Measurements from ENCODE around the gene POP4. TPM values are rescaled to one million over a fixed set of nuclear protein-coding genes. Genes with fewer than 3 reads are reported as not detected.

The POP4 gene
- total and polyA plus RNA-seq, 2 of the 4 experiments (the other 2 are of a cell fraction) = 65.1 to 87.2 TPM

GRCh38 chr19:29593869-29594268 is 12.2 kb upstream of the POP4 start:
- Histone ChIP-seq H4K91ac (ENCODE audit: insufficient read depth, low read depth, low read length) (no peak overlapping the region), H3K4ac (ENCODE audit: low read depth, low read length) (no peak overlapping the region), H2BK120ac (ENCODE audit: low read depth, low read length) (no peak overlapping the region), H3K9me1 (ENCODE audit: insufficient read depth, low read length) (no peaks in the 10 kb centered on the region), H3K4me2 (ENCODE audit: low read depth, low read length) (no peak overlapping the region), H3K4me1 (ENCODE audit: control insufficient read depth, insufficient read depth, low read length) (no peaks in the 10 kb centered on the region), H3K9me3 (ENCODE audit: control insufficient read depth, insufficient read depth, low read length) (no peaks in the 10 kb centered on the region), H2BK15ac (ENCODE audit: low read depth, low read length) (no peak overlapping the region), H3K27me3 (ENCODE audit: control insufficient read depth, insufficient read depth, low read length) (peaks cover 18% of the 10 kb centered on the region), H4K5ac (ENCODE audit: low read depth, low read length) (no peak overlapping the region), H4K8ac (ENCODE audit: low read depth in 2 of 2, low read length in 2 of 2) (no peak overlapping the region), H4K20me1 (ENCODE audit: insufficient read depth, low read length) (no peaks in the 10 kb centered on the region), H2AFZ (replicated peaks; ENCODE audit: low read length, poor library complexity) (no peak overlapping the region), H3K56ac (ENCODE audit: extremely low read depth, insufficient read depth, low read length) (no peak overlapping the region), H2AK9ac (replicated peaks; ENCODE audit: low read depth, low read length, poor library complexity) (no peak overlapping the region), H3K14ac (replicated peaks; ENCODE audit: low read depth, low read length) (no peak overlapping the region), H3K4me3 (ENCODE audit: insufficient read depth, low read depth, low read length) (no peak overlapping the region), H3K23ac (ENCODE audit: low read depth, low read length) (no peak overlapping the region), H2BK5ac (ENCODE audit: low read depth, low read length, poor library complexity, severe bottlenecking) (no peak overlapping the region), H3K9ac (ENCODE audit: low read depth, low read length) (no peak overlapping the region), H3K79me1 (ENCODE audit: low read depth in 1 of 2, low read length in 2 of 2) (no peaks in the 10 kb centered on the region), H3K36me3 (ENCODE audit: control insufficient read depth, insufficient read depth, low read length) (no peaks in the 10 kb centered on the region), H2AK5ac (ENCODE audit: low read depth, low read length) (no peak overlapping the region), H3K18ac (ENCODE audit: low read depth, low read length) (no peak overlapping the region), H2BK20ac (ENCODE audit: low read depth, low read length) (no peak overlapping the region), H3K27ac (ENCODE audit: insufficient read depth, low read length) (no peak overlapping the region)
- no CpG with 5 or more reads among the region's 6 CpGs for WGBS, 2 experiments (ENCODE audit: extremely low coverage in 2 of 2, insufficient read length in 1 of 2)
- DNase-seq (no peak), ATAC-seq (ENCODE audit: low read depth) (no peak)
- no TSS peak for BruUV-seq (replicated peaks)
- intact Hi-C loops (cut with micrococcal nuclease) = no loop called here
- dilution Hi-C loops (cut with HindIII; ENCODE audit: low sequenced_read_pairs, unreplicated experiment) = no loop called here
- in situ Hi-C loops (cut with MboI; ENCODE audit: low sequenced_read_pairs) = no loop called here
- TF ChIP-seq MAZ (IDR thresholded peaks at IDR 0.05; ENCODE audit: borderline replicate concordance, low read depth, low read length) (no peak), POLR2A (IDR thresholded peaks at IDR 0.05; ENCODE audit: low read depth, low read length) (no peak), FOS (IDR thresholded peaks at IDR 0.05; ENCODE audit: low read depth, low read length) (no peak), CTCF (conservative IDR thresholded peaks at IDR 0.05; ENCODE audit: low read depth, low read length) (no peak), ELK1 (IDR thresholded peaks at IDR 0.05; ENCODE audit: borderline replicate concordance, low read depth, low read length) (no peak), USF2 (IDR thresholded peaks at IDR 0.05; ENCODE audit: low read depth, low read length) (no peak), RAD21 (IDR thresholded peaks at IDR 0.05; ENCODE audit: low read length) (no peak)
- ChIA-PET CTCF (no interaction called here), POLR2A (ENCODE audit: unreplicated experiment) (no interaction called here)
